H1 (cell line): Measurements from ENCODE around the gene TPBG. TPM values are rescaled to one million over a fixed set of nuclear protein-coding genes. Genes with fewer than 3 reads are reported as not detected.

Source experiments
- CTCF ChIA-PET: fragments of 300-600 bp; sonication (Branson Sonifier 250); formaldehyde crosslinking; loops from one replicate; lab custom pipeline; 2021; ENCODE audit not compliant: partially characterized antibody; lab: Charles Lee
- POLR2A ChIA-PET: fragments of 300-600 bp; sonication (Branson Sonifier 250); formaldehyde crosslinking; loops from one replicate; lab custom pipeline; 2021; ENCODE audit warnings: inconsistent platforms; ENCODE audit not compliant: partially characterized antibody; lab: Charles Lee
- DNase-seq, 2 experiments: peaks; one replicate each; pipeline versions ENCODE4 v3.0.0 to v3.0.0-alpha.2; 2010 to 2022; ENCODE audit warnings: low spot score in 2 of 2, low read depth in 1 of 2, mixed read lengths in 1 of 2
- FAIRE-seq: peaks from 2 replicates; lab custom pipeline; 2011; peaks lifted over from hg19 to GRCh38; lab: Jason Lieb, UNC
- H2AFZ ChIP-seq: 2 replicates; pipeline ENCODE4 v1.8.1; 2012; ENCODE audit warnings: low read length, inconsistent platforms
- H2AK5ac ChIP-seq: 2 replicates; pipeline ENCODE4 v1.6.1; 2013; ENCODE audit warnings: low read depth, low read length
- H2BK120ac ChIP-seq: replicated peaks from 2 replicates; pipeline ENCODE3; 2013; ENCODE audit warnings: low read depth, low read length, inconsistent platforms
- H2BK12ac ChIP-seq: 2 replicates; pipeline ENCODE4 v1.6.1; 2013; ENCODE audit warnings: low read depth, low read length
- H2BK15ac ChIP-seq: 2 replicates; pipeline ENCODE4 v1.6.1; 2013; ENCODE audit warnings: low read length
- H2BK20ac ChIP-seq: 2 replicates; pipeline ENCODE4 v1.6.1; 2013; ENCODE audit warnings: low read length
- H2BK5ac ChIP-seq: 2 replicates; pipeline ENCODE4 v1.6.1; 2013; ENCODE audit warnings: low read depth, low read length
- H3K14ac ChIP-seq: 2 replicates; pipeline ENCODE4 v1.6.1; 2013; ENCODE audit warnings: inconsistent platforms; ENCODE audit not compliant: insufficient read length
- H3K18ac ChIP-seq: 2 replicates; pipeline ENCODE4 v1.6.1; 2013; ENCODE audit warnings: low read length; ENCODE audit errors: extremely low read depth
- H3K23ac ChIP-seq: 2 replicates; pipeline ENCODE4 v1.6.1; 2013; ENCODE audit warnings: inconsistent platforms; ENCODE audit not compliant: insufficient read length
- H3K23me2 ChIP-seq: 2 replicates; pipeline ENCODE4 v1.6.1; 2013; ENCODE audit warnings: low read depth, low read length
- H3K27ac ChIP-seq: 2 replicates; pipeline ENCODE4 v1.6.1; 2011; ENCODE audit warnings: low read depth, low read length, inconsistent platforms
- H3K27me3 ChIP-seq, 4 experiments: replicated peaks in 1 of 4; 1 replicate in 1 of 4; 2 replicates in 3 of 4; pipeline versions ENCODE4 v1.6.1 to v1.8.1; 2011 to 2013; ENCODE audit warnings: low read length in 3 of 4, mild to moderate bottlenecking in 3 of 4, inconsistent platforms in 2 of 4, mixed read lengths in 2 of 4, moderate library complexity in 1 of 4; ENCODE audit not compliant: control insufficient read depth in 3 of 4, insufficient read depth in 3 of 4; ENCODE audit errors: extremely low read depth in 1 of 4
- H3K36me3 ChIP-seq, 4 experiments: 2 replicates each; pipeline versions ENCODE4 v1.6.1 to v1.8.1; 2011 to 2013; ENCODE audit warnings: mild to moderate bottlenecking in 4 of 4, low read length in 3 of 4, moderate library complexity in 2 of 4, control low read depth in 1 of 4, inconsistent platforms in 1 of 4; ENCODE audit not compliant: insufficient read depth in 4 of 4, control insufficient read depth in 2 of 4
- H3K4ac ChIP-seq: replicated peaks from 2 replicates; pipeline ENCODE3; 2013; ENCODE audit warnings: low read length, low read depth, mixed read lengths, inconsistent platforms; ENCODE audit not compliant: insufficient read length
- H3K4me1 ChIP-seq, 4 experiments: replicated peaks in 1 of 4; 1 replicate in 1 of 4; 2 replicates in 3 of 4; pipeline versions ENCODE4 v1.6.1 to v1.8.1; 2011 to 2013; ENCODE audit warnings: low read length in 3 of 4, inconsistent platforms in 2 of 4, mixed read lengths in 1 of 4; ENCODE audit not compliant: insufficient read depth in 4 of 4, control insufficient read depth in 3 of 4
- H3K4me2 ChIP-seq, 2 experiments: 2 replicates each; pipeline versions ENCODE4 v1.6.1 to v1.8.1; 2011 to 2013; ENCODE audit warnings: low read depth in 2 of 2, low read length in 2 of 2, control low read depth in 1 of 2, inconsistent platforms in 1 of 2, mild to moderate bottlenecking in 1 of 2; ENCODE audit not compliant: insufficient read depth in 1 of 2
- H3K4me3 ChIP-seq, 4 experiments: fragments of 200-600, 300-600 bp in 1 of 4; sonication (generic), shearing (Covaris generic), sonication (Bioruptor Twin) in 1 of 4; 2 replicates each; pipeline versions ENCODE4 v1.5.1 to v1.8.1; 2011 to 2016; ENCODE audit warnings: low read length in 4 of 4, low read depth in 3 of 4, control low read depth in 2 of 4, inconsistent platforms in 2 of 4, mild to moderate bottlenecking in 2 of 4, mixed read lengths in 1 of 4, moderate library complexity in 1 of 4; ENCODE audit not compliant: insufficient read depth in 2 of 4; ENCODE audit errors: extremely low read depth in 1 of 4
- H3K56ac ChIP-seq: replicated peaks from 2 replicates; pipeline ENCODE3; 2013; ENCODE audit warnings: low read depth, mild to moderate bottlenecking, mixed read lengths, low read length, inconsistent platforms; ENCODE audit not compliant: insufficient read length
- H3K79me1 ChIP-seq: 2 replicates; pipeline ENCODE4 v1.6.1; 2013; ENCODE audit warnings: low read depth, low read length, control low read depth
- H3K79me2 ChIP-seq, 2 experiments: 2 replicates each; pipeline versions ENCODE4 v1.6.1 to v1.8.1; 2012 to 2013; ENCODE audit warnings: low read length in 2 of 2, mild to moderate bottlenecking in 2 of 2, inconsistent platforms in 1 of 2; ENCODE audit not compliant: insufficient read depth in 2 of 2, control insufficient read depth in 1 of 2
- H3K9ac ChIP-seq, 4 experiments: replicated peaks in 1 of 4; 1 replicate in 1 of 4; 2 replicates in 3 of 4; pipeline versions ENCODE4 v1.6.1 to v1.8.1; 2011 to 2013; ENCODE audit warnings: low read depth in 3 of 4, low read length in 3 of 4, control low read depth in 2 of 4, mild to moderate bottlenecking in 2 of 4, moderate library complexity in 2 of 4, inconsistent platforms in 1 of 4; ENCODE audit errors: extremely low read depth in 1 of 4
- H3K9me3 ChIP-seq, 2 experiments: 2 replicates each; pipeline versions ENCODE4 v1.6.1 to v1.8.1; 2012 to 2013; ENCODE audit warnings: mild to moderate bottlenecking in 2 of 2, moderate library complexity in 2 of 2, control low read depth in 1 of 2, inconsistent platforms in 1 of 2, low read depth in 1 of 2, low read length in 1 of 2, mixed read lengths in 1 of 2; ENCODE audit not compliant: insufficient read depth in 2 of 2
- H4K20me1 ChIP-seq, 2 experiments: replicated peaks in 1 of 2; 2 replicates each; pipeline versions ENCODE3 to v1.8.1; 2011 to 2013; ENCODE audit warnings: inconsistent platforms in 2 of 2, low read length in 2 of 2, mild to moderate bottlenecking in 1 of 2; ENCODE audit not compliant: insufficient read depth in 2 of 2, control insufficient read depth in 1 of 2
- H4K5ac ChIP-seq: 2 replicates; pipeline ENCODE4 v1.6.1; 2013; ENCODE audit warnings: low read length, low read depth, mixed read lengths, inconsistent platforms; ENCODE audit not compliant: insufficient read length
- H4K8ac ChIP-seq: 2 replicates; pipeline ENCODE4 v1.8.0; 2013; ENCODE audit warnings: mild to moderate bottlenecking, moderate library complexity, low read length, inconsistent platforms; ENCODE audit not compliant: insufficient read depth; ENCODE audit errors: extremely low read depth
- H4K91ac ChIP-seq: replicated peaks from 2 replicates; pipeline ENCODE3; 2013; ENCODE audit warnings: low read length, mixed read lengths, inconsistent platforms; ENCODE audit not compliant: insufficient read length
- BCL11A ChIP-seq, 2 experiments: IDR thresholded peaks; one replicate each; pipeline ENCODE4 v1.6.1; 2011; ENCODE audit warnings: low read depth in 2 of 2, low read length in 2 of 2, mild to moderate bottlenecking in 2 of 2
- CEBPB ChIP-seq: IDR thresholded peaks from 2 replicates; pipeline ENCODE4 v1.6.1; 2012; ENCODE audit warnings: low read depth, low read length
- CHD1 ChIP-seq: IDR thresholded peaks from 2 replicates; pipeline ENCODE4 v1.6.1; 2012; ENCODE audit warnings: low read depth, low read length, improper control_type of control experiment
- NANOG ChIP-seq: IDR thresholded peaks from 2 replicates; pipeline ENCODE4 v1.6.1; 2011; ENCODE audit warnings: low read length, low read depth, mild to moderate bottlenecking, inconsistent platforms; ENCODE audit not compliant: insufficient read depth, poor library complexity, severe bottlenecking
- POLR2AphosphoS5 ChIP-seq: IDR thresholded peaks from 2 replicates; pipeline ENCODE4 v1.6.1; 2011; ENCODE audit warnings: low read depth, low read length
- RNF2 ChIP-seq: fragments of 200-900, 300-1000 bp; sonication (generic); IDR thresholded peaks from 2 replicates; pipeline ENCODE4 v1.7.1; 2016; ENCODE audit warnings: borderline replicate concordance, low read depth, mild to moderate bottlenecking, antibody characterized with exemption, low read length; ENCODE audit not compliant: poor library complexity, severe bottlenecking; ENCODE audit errors: missing control alignments
- TCF12 ChIP-seq: IDR thresholded peaks from 2 replicates; pipeline ENCODE4 v1.6.1; 2011; ENCODE audit warnings: low read depth, mild to moderate bottlenecking, low read length
- WGBS, 2 experiments: shearing (Covaris generic) in 1 of 2; methylation state at CpG; one replicate each; pipeline versions ENCODE4 v1.1.6 to v1.1.7; 2013 to 2015; ENCODE audit warnings: low lambda C conversion rate in 2 of 2, mixed read lengths in 2 of 2, inconsistent platforms in 1 of 2, low coverage in 1 of 2, missing lambda C conversion rate in 1 of 2; ENCODE audit not compliant: insufficient replicate concordance in 2 of 2, insufficient coverage in 1 of 2, insufficient read length in 1 of 2; ENCODE audit errors: extremely low coverage in 1 of 2, missing lambda C conversion rate in 1 of 2; 5-methylcytosine and 5-hydroxymethylcytosine counted together
- polyA plus RNA-seq, 7 experiments: library from polyadenylated mRNA; depleted of rRNA in 3 of 7; stranded (reverse) in 5 of 7; unstranded in 2 of 7; fragments of >200 nt in 5 of 7; fragments of 200-250 nt in 2 of 7; gene quantifications; 1 replicate in 5 of 7; 2 replicates in 1 of 7; 4 replicates in 1 of 7; pipeline versions ENCODE4 v1.2.1 to v1.2.3, GENCODE V29; 2011 to 2013; ENCODE audit warnings: missing spikeins in 2 of 7, mixed read lengths in 2 of 7
- total RNA-seq: library from RNA; stranded (reverse); fragmentation: NEBNext Ultra II Directional; extraction: Animal tissue kit (Norgen Biotek cat#: 25700); gene quantifications from 2 replicates; pipeline ENCODE4 v1.2.1, GENCODE V29; 2021

Gene TPBG
- total and polyA plus RNA-seq, 2 of the 8 experiments (the other 6 are each of a cell fraction or from before 2014, with no cell fraction given): 28.4 to 33.6 TPM

GRCh38 chr6:82329766-82330165, 33.9 kb upstream of the TPBG start:
- no peak overlapping the region for H4K5ac ChIP-seq

More at GRCh38 chr6:82329766-82330165, 33.9 kb upstream of the TPBG start:
- Histone ChIP-seq H2BK5ac (no peak overlapping the region), H4K91ac (no peak overlapping the region), H3K4me3 (no peak overlapping the region), H3K27me3 (no peaks in the 10 kb centered on the region), H3K4me2 (no peak overlapping the region), H3K4me1 (no peaks in the 10 kb centered on the region), H3K79me1 (no peaks in the 10 kb centered on the region), H3K9ac (no peak overlapping the region), H3K36me3 (no peaks in the 10 kb centered on the region), H3K9me3 (no peaks in the 10 kb centered on the region), H3K79me2 (no peaks in the 10 kb centered on the region), H2AK5ac (no peak overlapping the region), H3K14ac (no peak overlapping the region), H2BK15ac (no peak overlapping the region), H3K18ac (no peak overlapping the region), H3K23ac (no peak overlapping the region), H3K23me2 (no peaks in the 10 kb centered on the region), H4K20me1 (no peaks in the 10 kb centered on the region), H2BK12ac (no peak overlapping the region), H3K4ac (no peak overlapping the region), H4K8ac (no peak overlapping the region), H2BK20ac (no peak overlapping the region), H2BK120ac (no peak overlapping the region), H3K56ac (no peak overlapping the region), H2AFZ (no peak overlapping the region), H3K27ac (no peak overlapping the region)
- DNase-seq (no peak), FAIRE-seq (no peak)
- no peak for TF ChIP-seq RNF2
- TF ChIP-seq BCL11A (IDR thresholded peaks at IDR 0.05; ENCODE audit: low read depth in 2 of 2, low read length in 2 of 2): no peak
- TF ChIP-seq CHD1: no peak
- no peak for TF ChIP-seq POLR2AphosphoS5
- TF ChIP-seq CEBPB: no peak
- TF ChIP-seq NANOG: no peak
- no peak for TF ChIP-seq TCF12
- 78% methylated on average over 4 of the region's 4 CpGs; no CpG with 5 or more reads in 1 of the 2 experiments for WGBS, 2 experiments
- ChIA-PET POLR2A (no interaction called here), CTCF (interaction anchor here (0.6 to 2.1 kb wide), 5 partner anchors 8 to 733 kb away, joined by 3 to 6 read pairs (median 3); no protein-coding TSS in a partner anchor)
